Measurements from ENCODE around the gene RAP1GAP2.
"Not testable (repeated sequence)": the region's sequence is repeated elsewhere in the genome, so short reads cannot be mapped to it uniquely, and the experiment has no call there.

DNA sequence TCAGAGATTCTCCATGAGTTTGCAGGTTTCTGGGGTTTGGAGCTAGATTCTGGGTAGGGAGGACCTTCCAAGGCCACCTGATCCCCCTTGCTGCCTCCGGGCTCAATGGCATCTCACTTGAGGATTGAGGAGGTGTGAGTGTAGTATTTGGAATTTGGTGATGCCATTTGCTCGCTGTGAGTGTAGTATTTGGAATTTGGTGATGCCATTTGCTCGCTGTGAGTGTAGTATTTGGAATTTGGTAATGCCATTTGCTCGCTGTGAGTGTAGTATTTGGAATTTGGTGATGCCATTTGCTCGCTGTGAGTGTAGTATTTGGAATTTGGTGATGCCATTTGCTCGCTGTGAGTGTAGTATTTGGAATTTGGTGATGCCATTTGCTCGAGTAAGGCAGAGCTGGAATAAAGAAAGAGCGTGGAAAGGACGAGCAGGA lies 202.2 kb downstream of the RAP1GAP2 start:
- TF ChIP-seq, protein P1, sequence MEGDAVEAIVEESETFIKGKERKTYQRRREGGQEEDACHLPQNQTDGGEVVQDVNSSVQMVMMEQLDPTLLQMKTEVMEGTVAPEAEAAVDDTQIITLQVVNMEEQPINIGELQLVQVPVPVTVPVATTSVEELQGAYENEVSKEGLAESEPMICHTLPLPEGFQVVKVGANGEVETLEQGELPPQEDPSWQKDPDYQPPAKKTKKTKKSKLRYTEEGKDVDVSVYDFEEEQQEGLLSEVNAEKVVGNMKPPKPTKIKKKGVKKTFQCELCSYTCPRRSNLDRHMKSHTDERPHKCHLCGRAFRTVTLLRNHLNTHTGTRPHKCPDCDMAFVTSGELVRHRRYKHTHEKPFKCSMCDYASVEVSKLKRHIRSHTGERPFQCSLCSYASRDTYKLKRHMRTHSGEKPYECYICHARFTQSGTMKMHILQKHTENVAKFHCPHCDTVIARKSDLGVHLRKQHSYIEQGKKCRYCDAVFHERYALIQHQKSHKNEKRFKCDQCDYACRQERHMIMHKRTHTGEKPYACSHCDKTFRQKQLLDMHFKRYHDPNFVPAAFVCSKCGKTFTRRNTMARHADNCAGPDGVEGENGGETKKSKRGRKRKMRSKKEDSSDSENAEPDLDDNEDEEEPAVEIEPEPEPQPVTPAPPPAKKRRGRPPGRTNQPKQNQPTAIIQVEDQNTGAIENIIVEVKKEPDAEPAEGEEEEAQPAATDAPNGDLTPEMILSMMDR (IDR thresholded peaks at IDR 0.05; ENCODE audit: low read depth, low read length, poor library complexity, severe bottlenecking) = not testable (repeated sequence)
- not testable (repeated sequence) for TF ChIP-seq EZH2phosphoT487 (IDR thresholded peaks at IDR 0.05; ENCODE audit: borderline replicate concordance, low read length)

Data from DOHH2 (cell line).